Stimulated activated CD4-positive, alpha-beta T cell treated with anti-CD3 and anti-CD28 coated beads, TNF-alpha, amount 100 ng/mL, for 4 hours (primary cell): ENCODE data around the gene SCUBE3.
A peak's percentile ranks its signal among the peaks of the same experiment; 100 is the strongest.

ENCODE experiments used
- DNase-seq, 3 experiments: peaks; one replicate each; pipeline ENCODE4 v3.0.0-alpha.2; 2020; ENCODE audit warnings: low read depth in 3 of 3

SCUBE3 gene

GRCh38 chr6:35239581-35239980 is 25.8 kb downstream of the SCUBE3 start:
- DNase-seq: no peak

- peak; percentile 56 to 58 (median 57) for DNase-seq
Observed at GRCh38 chr6:35240838-35241801, 27.4 kb downstream of the SCUBE3 start.

- no peak for DNase-seq
Observed at GRCh38 chr6:35242486-35242885, 28.7 kb downstream of the SCUBE3 start.

- no peak for DNase-seq
Observed at GRCh38 chr6:35242906-35243305, 29.1 kb downstream of the SCUBE3 start.

- no peak for DNase-seq
Observed at GRCh38 chr6:35243386-35243958, 29.7 kb downstream of the SCUBE3 start.

- DNase-seq: no peak
Observed at GRCh38 chr6:35244551-35244950, 30.8 kb downstream of the SCUBE3 start.

- DNase-seq: no peak
Observed at GRCh38 chr6:35247642-35248231, 34.0 kb downstream of the SCUBE3 start.

- no peak for DNase-seq
Observed at GRCh38 chr6:35248300-35248699, 34.5 kb downstream of the SCUBE3 start.

- DNase-seq: no peak
Observed at GRCh38 chr6:35248965-35249364, 35.2 kb downstream of the SCUBE3 start.

- no peak for DNase-seq
Observed at GRCh38 chr6:35251949-35252348, 38.2 kb downstream of the SCUBE3 start.

- no peak for DNase-seq
Observed at GRCh38 chr6:35253249-35253648, 39.5 kb downstream of the SCUBE3 start.

- DNase-seq: no peak
Observed at GRCh38 chr6:35258336-35258735, 44.6 kb downstream of the SCUBE3 start.

- DNase-seq: peak in 1 of 3 experiments; percentile 11
Observed at GRCh38 chr6:35258858-35259193, 45.1 kb downstream of the SCUBE3 start.

GRCh38 chr6:35259194-35259947 is 45.6 kb downstream of the SCUBE3 start, which contains the start of gene ZNF76:
Gene ZNF76, plus strand, starts transcription at chr6:35259735. Its CDS starts 21,417 bp downstream, at chr6:35281152.
- DNase-seq: peak; percentile 82 to 88 (median 82)

- DNase-seq: peak; percentile 51 to 70 (median 70)
Observed at GRCh38 chr6:35259948-35260590, 46.3 kb downstream of the SCUBE3 start.

GRCh38 chr6:35260591-35261570 is 47.1 kb downstream of the SCUBE3 start:
- DNase-seq: no peak

- no peak for DNase-seq
Observed at GRCh38 chr6:35262596-35262995, 48.8 kb downstream of the SCUBE3 start.

- no peak for DNase-seq
Observed at GRCh38 chr6:35264550-35265274, 51.0 kb downstream of the SCUBE3 start.

GRCh38 chr6:35265523-35265922 is 51.8 kb downstream of the SCUBE3 start:
- DNase-seq: no peak

GRCh38 chr6:35267446-35267845 is 53.7 kb downstream of the SCUBE3 start:
- no peak for DNase-seq
